Lower lobe of right lung (tissue), 2 donors: Measurements from ENCODE around the gene ADAP1. TPM values are rescaled to one million over a fixed set of nuclear protein-coding genes. Genes with fewer than 3 reads are reported as not detected.

Source experiments
- ATAC-seq, 2 donors: fragments of 200-7000 bp; cut with Tn5 transposase; one replicate each; pipeline ENCODE4 v1.9.1; 2020 to 2022; ENCODE audit warnings: mild to moderate bottlenecking in 2 of 2, moderate library complexity in 2 of 2
- DNase-seq: peaks from one replicate; pipeline ENCODE4 v3.0.0-alpha.2; 2020
- H3K27ac ChIP-seq: fragments of 200-600 bp; one replicate; pipeline ENCODE4 v1.8.0; 2022
- H3K27me3 ChIP-seq: fragments of 200-600 bp; one replicate; pipeline ENCODE4 v1.8.0; 2022; ENCODE audit warnings: low read depth
- H3K36me3 ChIP-seq: fragments of 200-600 bp; one replicate; pipeline ENCODE4 v1.8.0; 2022; ENCODE audit warnings: mild to moderate bottlenecking
- H3K4me1 ChIP-seq: fragments of 200-600 bp; one replicate; pipeline ENCODE4 v1.8.0; 2022
- H3K4me3 ChIP-seq: fragments of 200-600 bp; one replicate; pipeline ENCODE4 v1.8.0; 2022; ENCODE audit warnings: mild to moderate bottlenecking
- H3K9me3 ChIP-seq: fragments of 200-600 bp; one replicate; pipeline ENCODE4 v1.8.0; 2022
- intact Hi-C: fragments of 100-400 bp; cut with DNase I; formaldehyde crosslinking; loops from one replicate; pipeline ENCODE4 v1.11.0; 2022
- total RNA-seq: library from RNA; stranded (reverse); fragmentation: NEBNext Ultra II Directional; extraction: Animal tissue kit (Norgen Biotek cat#: 25700); gene quantifications from one replicate; pipeline ENCODE4 v1.2.1, GENCODE V29; 2021
- TF ChIP-seq, protein P1 (sequence below): fragments of 200-600 bp; IDR thresholded peaks from one replicate; pipeline ENCODE4 v1.8.0; 2022; ENCODE audit warnings: antibody characterized with exemption, mild to moderate bottlenecking
- donor health status: DM: no; HTN: yes; CAD: no; lungs with severe emphysema.

ADAP1 gene
- total RNA-seq, 1 donor from 2014 or later: 33.9 TPM

DNA sequence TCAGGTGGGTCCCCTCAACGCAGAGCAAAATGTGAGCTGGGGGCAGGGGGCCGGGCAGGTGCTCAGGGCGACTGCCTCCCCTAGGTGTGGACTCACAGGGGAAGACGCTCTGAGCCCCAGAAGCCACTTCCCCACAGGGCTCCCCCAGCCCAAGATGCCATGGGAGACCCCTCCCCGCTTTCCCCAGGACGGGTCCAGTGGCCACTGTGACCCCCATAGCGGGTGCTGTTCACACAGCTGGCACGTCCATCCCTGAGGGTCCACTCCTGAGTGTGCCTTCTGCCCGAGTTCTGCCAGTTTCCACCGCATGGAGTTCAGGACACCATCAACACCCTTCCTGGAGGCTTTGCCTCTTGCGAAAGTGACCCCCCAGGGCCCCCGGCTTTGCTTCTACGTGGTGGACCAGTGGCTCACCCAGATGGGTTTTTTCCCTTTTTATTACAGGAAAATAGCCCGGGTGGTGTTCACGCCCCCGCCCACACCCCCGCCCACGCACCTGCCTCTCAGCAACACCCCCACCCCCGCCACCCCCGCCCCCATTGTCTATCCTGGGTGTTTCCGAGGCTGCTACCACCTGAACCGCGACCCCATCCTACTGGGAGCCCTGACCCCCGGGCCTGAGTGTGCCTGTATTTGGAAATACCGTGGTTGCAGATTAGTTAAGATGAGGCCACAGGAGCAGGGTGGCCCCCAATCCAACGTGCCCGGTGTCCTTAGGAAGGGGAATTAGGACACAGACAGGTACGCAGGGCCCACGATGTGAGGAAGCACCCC lies 32.0 kb downstream of the ADAP1 start:
- ATAC-seq (no peak), DNase-seq (peak; percentile 42)
- intact Hi-C loops: no loop called here
- Histone ChIP-seq H3K9me3 (no peaks in the 10 kb centered on the region), H3K4me3 (peak overlapping the region; percentile 36), H3K27me3 (no peaks in the 10 kb centered on the region), H3K4me1 (peaks cover 27% of the 10 kb centered on the region), H3K27ac (peak overlapping the region; percentile 73), H3K36me3 (peaks cover 4% of the 10 kb centered on the region)
- TF ChIP-seq, protein P1, sequence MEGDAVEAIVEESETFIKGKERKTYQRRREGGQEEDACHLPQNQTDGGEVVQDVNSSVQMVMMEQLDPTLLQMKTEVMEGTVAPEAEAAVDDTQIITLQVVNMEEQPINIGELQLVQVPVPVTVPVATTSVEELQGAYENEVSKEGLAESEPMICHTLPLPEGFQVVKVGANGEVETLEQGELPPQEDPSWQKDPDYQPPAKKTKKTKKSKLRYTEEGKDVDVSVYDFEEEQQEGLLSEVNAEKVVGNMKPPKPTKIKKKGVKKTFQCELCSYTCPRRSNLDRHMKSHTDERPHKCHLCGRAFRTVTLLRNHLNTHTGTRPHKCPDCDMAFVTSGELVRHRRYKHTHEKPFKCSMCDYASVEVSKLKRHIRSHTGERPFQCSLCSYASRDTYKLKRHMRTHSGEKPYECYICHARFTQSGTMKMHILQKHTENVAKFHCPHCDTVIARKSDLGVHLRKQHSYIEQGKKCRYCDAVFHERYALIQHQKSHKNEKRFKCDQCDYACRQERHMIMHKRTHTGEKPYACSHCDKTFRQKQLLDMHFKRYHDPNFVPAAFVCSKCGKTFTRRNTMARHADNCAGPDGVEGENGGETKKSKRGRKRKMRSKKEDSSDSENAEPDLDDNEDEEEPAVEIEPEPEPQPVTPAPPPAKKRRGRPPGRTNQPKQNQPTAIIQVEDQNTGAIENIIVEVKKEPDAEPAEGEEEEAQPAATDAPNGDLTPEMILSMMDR: no peak

DNA sequence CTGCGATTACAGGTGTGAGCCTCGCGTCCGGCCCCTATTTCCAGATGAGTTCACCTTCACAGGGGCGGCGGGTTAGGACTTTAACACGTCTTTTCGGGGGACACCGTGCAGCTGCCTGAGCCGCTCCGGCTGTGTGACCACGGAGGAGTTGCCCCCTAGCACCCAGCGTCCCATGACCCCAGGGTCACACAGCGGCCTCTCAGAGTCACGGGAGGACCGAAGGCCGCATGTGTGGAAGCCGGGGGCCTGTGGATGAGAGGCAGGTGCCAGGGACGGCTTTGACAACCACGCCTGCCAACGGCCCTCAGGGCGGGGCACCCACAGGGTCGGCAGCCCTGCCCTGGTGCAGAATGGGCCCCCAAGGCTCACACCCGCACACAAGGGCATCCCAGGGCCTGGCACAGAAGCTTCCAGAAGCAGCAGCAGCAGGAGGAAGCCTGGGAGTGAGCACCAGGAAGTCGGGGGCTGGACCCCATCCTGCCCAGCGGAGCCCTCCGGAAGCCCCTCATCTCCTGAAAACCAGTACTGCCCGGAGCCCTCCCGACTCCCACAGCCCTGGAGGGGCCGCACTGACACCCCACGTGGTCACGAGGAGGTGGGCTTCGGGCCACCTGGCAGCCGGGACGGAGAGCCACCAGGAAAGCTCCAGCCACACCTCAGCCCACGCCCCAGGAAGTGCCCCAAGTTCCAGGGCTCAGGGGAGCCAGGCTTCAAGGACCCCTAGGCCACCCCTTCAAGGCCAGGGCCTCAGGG lies 32.7 kb downstream of the ADAP1 start:
- no peaks in the 10 kb centered on the region for H3K27me3 ChIP-seq
- ATAC-seq (no peak), DNase-seq (peak; percentile 44)
- peak overlapping the region; percentile 31 for H3K27ac ChIP-seq
- TF ChIP-seq, protein P1: no peak
- intact Hi-C loops: no loop called here
- peaks cover 27% of the 10 kb centered on the region for H3K4me1 ChIP-seq
- peaks cover 4% of the 10 kb centered on the region for H3K36me3 ChIP-seq
- H3K4me3 ChIP-seq: peak overlapping the region; percentile 19
- no peaks in the 10 kb centered on the region for H3K9me3 ChIP-seq

DNA sequence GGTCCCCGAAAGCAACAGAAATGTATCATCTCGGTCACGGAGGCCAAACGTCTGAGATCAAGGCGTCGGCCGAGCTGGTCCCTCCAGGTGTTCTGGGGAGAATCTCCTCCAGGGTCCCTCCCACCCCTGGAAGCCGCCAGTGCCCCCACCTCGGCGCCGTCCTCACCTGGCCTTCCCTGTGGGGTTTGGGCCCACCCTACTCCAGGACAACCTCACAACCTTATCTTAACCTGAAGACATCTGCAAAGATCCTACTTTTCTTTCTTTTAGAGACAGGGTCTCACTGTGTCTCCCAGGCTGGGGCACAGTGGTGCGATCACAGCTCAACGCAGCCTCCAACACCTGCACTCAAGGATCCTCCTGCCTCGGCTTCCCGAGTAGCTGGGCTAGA lies 33.4 kb downstream of the ADAP1 start:
- ATAC-seq: no peak
- TF ChIP-seq, protein P1: no peak
- Histone ChIP-seq H3K27me3 (no peaks in the 10 kb centered on the region), H3K27ac (no peak overlapping the region), H3K9me3 (no peaks in the 10 kb centered on the region), H3K4me3 (no peak overlapping the region), H3K4me1 (peaks cover 27% of the 10 kb centered on the region), H3K36me3 (peaks cover 4% of the 10 kb centered on the region)
- DNase-seq: peak; percentile 36
- intact Hi-C loops: no loop called here

DNA sequence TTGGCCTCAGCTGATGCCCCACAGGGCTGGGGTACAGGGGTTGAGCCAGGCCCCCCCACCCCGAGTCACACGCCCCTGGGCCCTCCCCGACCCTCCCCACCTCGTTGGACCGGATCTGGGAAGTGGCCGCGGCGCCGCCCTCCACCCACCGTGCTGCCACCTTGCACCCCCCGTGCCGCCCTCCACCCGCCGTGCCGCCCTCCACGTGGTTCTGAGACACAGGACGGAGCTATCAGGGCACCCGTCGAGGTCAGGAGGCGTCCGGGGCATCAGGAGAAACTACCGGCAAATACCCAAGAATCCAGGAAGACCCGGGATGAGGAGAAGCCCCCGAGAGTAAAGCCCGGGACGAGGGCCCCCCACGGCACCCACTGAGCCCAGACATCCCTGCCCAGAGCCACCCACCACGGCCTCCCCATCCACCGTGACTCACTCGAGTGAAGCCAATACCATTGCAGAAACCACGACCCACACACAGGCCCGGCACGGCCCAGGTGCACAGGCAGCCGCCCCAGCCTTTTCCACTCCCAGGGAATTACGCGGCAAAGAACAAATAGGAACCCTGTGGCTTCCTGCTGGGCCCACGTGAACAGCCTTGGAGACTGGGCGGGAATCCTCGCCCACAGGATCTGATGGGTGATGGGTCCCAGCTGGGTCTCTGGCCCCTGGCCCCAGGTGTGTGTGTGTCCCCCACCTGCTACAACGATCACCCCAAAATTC lies 34.0 kb downstream of the ADAP1 start:
- H3K27ac ChIP-seq: no peak overlapping the region
- intact Hi-C loops: no loop called here
- H3K9me3 ChIP-seq: no peaks in the 10 kb centered on the region
- peak; percentile 41 for DNase-seq
- no peak overlapping the region for H3K4me3 ChIP-seq
- peaks cover 27% of the 10 kb centered on the region for H3K4me1 ChIP-seq
- no peak for ATAC-seq
- H3K36me3 ChIP-seq: peaks cover 4% of the 10 kb centered on the region
- no peaks in the 10 kb centered on the region for H3K27me3 ChIP-seq
- TF ChIP-seq, protein P1: no peak

DNA sequence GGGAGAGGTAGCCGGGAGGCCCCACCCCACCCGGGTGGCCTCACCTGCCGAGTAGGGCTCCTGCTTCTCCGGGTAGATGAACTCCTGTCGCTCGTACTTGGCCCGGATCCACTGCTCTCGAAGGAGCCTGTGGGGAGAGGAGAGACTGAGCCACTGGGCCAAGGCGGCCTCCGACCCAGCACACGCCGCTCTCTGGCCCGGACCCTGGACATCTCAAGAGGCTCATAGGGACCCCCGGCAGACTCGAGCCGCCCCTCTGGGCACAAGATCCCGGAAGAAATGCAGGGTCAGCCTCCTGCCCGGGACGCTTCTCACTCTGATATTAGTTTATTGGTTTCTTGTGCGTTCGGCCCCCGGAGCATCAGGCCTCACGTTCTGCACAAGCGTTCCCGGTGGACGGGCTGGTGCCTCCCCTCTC lies 34.5 kb downstream of the ADAP1 start:
- H3K27ac ChIP-seq: no peak overlapping the region
- H3K4me1 ChIP-seq: peaks cover 26% of the 10 kb centered on the region
- no peak for ATAC-seq
- H3K9me3 ChIP-seq: no peaks in the 10 kb centered on the region
- peaks cover 4% of the 10 kb centered on the region for H3K36me3 ChIP-seq
- no peaks in the 10 kb centered on the region for H3K27me3 ChIP-seq
- intact Hi-C loops: no loop called here
- TF ChIP-seq, protein P1: no peak
- H3K4me3 ChIP-seq: no peak overlapping the region
- DNase-seq: peak; percentile 40
